Muscle layer of colon (tissue), 2 donors: Measurements from ENCODE around the gene TYW1B.
"Not testable (repeated sequence)": the region's sequence is repeated elsewhere in the genome, so short reads cannot be mapped to it uniquely, and the experiment has no call there.

ENCODE experiments used
- H3K27ac ChIP-seq: one replicate; pipeline ENCODE4 v1.7.0; 2013; ENCODE audit warnings: low read depth, mild to moderate bottlenecking, low read length, moderate library complexity
- H3K27me3 ChIP-seq, 2 donors: one replicate each; pipeline ENCODE4 v1.7.0; 2013; ENCODE audit warnings: low read length in 2 of 2, mild to moderate bottlenecking in 2 of 2; ENCODE audit not compliant: insufficient read depth in 2 of 2, control insufficient read depth in 1 of 2
- H3K36me3 ChIP-seq: one replicate; pipeline ENCODE4 v1.7.0; 2013; ENCODE audit warnings: mild to moderate bottlenecking, low read length; ENCODE audit not compliant: insufficient read depth
- H3K4me1 ChIP-seq: one replicate; pipeline ENCODE4 v1.7.0; 2013; ENCODE audit warnings: mild to moderate bottlenecking, low read length; ENCODE audit not compliant: insufficient read depth
- H3K4me3 ChIP-seq, 2 donors: one replicate each; pipeline ENCODE4 v1.7.0; 2013; ENCODE audit warnings: low read length in 2 of 2, low read depth in 1 of 2, mild to moderate bottlenecking in 1 of 2, moderate library complexity in 1 of 2
- H3K9ac ChIP-seq: one replicate; pipeline ENCODE4 v1.7.0; 2013; ENCODE audit warnings: low read length
- H3K9me3 ChIP-seq: one replicate; pipeline ENCODE4 v1.7.0; 2013; ENCODE audit warnings: mild to moderate bottlenecking, low read length
- donor health status: abdominal sarcoma.
- donor health status: Adenocarcinoma of cecum.

TYW1B gene

GRCh38 chr7:72536038-72536437 lies 292.0 kb downstream of the TYW1B start:
- H3K27me3 ChIP-seq, H3K36me3 ChIP-seq, H3K4me3 ChIP-seq, H3K9ac ChIP-seq, H3K27ac ChIP-seq, H3K9me3 ChIP-seq, H3K4me1 ChIP-seq: not testable (repeated sequence)

DNA sequence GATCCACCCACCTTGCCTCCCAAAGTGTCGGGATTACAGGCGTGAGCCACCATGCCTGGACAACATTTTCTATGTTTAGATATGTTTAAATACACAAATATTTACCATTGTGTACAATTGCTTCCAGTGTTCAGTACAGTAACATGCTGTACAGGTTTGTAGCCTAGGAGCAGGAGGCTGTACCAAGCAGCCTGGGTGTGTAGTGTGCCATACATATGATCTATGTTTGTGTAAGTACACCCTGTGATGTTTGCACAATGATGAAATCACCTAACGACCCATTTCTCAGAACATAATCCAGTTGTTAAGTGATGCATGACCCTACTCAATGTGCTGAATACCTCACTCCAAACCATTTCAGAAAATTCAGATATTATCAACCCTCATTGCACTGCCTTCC lies 297.0 kb downstream of the TYW1B start:
- H3K4me1 ChIP-seq, H3K4me3 ChIP-seq, H3K27ac ChIP-seq, H3K9me3 ChIP-seq, H3K27me3 ChIP-seq, H3K36me3 ChIP-seq, H3K9ac ChIP-seq: not testable (repeated sequence)
